GM21717 (cell line): ENCODE measurements around the gene TMEM235.

Source experiments
- ATAC-seq: cut with Tn5 transposase; IDR thresholded peaks from one replicate; pipeline ENCODE4 v1.9.1; 2021; ENCODE audit warnings: mild to moderate bottlenecking, moderate library complexity; ENCODE audit not compliant: unreplicated experiment

The TMEM235 gene

DNA sequence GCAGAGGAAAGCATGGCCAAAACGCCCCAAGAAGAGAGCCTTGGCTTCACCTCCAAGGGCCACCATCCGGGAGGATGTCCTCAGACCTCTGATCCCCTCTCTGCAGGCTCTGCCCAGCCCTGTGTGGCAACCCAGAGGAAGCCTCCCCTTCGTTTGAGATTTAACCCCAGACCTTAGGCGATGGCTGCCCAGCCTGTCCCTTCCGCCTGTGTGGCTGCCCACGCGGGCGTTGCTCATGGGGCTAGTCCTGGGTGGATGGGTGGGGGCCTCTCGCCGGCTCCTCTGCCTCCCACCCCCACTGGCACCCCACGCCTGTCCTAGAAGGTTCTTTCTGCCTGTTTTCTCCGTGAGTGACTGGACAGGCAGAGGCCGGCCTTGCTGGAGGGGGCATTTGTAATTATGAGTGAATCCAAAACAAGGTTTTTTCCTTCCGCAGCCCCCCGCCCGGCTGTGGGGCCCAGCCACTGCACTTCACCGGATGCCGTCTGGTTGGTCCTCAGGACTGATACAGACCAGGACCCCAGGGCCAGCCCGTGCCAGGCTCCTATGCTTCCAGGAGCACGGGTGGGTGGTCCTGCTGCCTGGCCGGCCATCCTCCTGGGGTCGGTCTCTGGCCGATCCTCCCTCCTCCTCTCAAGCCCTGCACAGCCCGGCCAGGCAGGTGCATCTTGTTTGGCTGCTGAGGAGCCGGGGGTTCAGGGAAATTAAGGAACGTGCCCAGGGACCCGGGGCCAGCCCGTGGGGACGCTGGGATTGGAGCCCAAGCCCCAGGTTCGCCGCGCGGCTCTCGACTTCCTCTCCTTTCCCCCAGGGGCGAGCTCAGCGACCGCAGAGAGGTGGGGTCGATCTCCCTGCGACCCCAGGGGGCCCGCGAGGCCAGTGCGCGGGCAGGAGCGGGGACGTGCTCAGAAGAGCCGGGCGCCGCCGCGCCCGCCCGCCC lies at the start of gene TMEM235:
Gene TMEM235 (plus strand): TSS at position 636 of the 940 bp plus-strand sequence. CDS start 393 bp downstream, outside the sequence.
- ATAC-seq: no peak

DNA sequence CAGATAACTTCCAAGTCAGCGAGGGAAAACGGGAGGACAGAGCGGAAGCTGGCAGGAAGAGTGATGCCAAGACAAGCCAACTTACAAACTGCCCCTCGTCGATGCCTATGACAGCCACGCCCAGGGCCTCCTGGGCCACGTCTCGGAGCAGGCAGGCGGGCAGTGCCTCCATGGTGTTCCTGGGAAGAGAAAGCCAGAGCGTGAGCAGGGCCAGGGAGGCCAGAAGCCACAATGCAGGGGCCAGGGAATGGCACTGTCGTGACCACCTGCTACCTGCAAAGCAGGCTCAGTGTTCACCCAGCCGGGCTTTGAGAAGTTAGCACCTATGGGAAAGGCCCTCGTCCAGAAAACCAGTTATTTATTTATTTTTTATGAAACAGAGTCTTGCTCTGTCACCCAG lies 48.9 kb upstream of the TMEM235 start:
- ATAC-seq: no peak

DNA sequence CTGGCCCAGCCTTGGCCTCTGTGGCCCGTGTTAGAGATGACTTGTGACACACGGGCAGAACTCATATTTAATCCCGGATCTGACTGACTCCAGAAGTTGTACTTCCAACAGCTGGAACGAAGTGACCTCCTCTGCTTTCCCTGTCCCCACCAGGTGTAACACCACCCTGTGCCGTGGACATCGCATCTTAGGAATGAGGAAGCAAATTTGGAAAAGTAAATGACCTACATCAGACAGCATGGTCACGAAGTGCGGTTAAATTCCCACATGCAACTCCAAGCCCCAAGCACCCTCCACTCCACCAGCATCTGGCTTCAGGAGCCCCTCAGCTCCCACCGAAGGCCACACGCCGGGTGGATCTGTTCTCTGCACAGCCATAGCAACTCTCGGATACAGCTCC lies 47.5 kb upstream of the TMEM235 start:
- ATAC-seq: no peak

DNA sequence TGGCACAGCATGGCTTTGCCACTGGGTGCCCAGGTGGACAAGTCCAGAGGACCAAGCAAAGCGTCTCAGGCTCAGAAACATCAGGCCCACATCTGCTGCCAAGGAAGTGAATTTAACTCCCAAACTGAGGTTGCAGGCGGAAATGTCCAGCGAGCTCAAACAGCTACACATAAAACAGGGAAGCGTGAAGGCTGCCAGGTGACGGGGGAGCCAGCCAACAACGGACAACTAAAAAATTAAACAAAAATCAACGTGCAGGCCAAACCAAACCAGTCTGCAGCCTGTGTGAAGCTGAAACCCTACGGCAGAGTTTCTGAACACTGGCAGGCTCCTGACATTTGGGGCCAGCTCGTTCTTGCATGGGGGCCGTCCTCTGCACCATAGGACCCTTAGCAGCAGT lies 47.1 kb upstream of the TMEM235 start:
- no peak for ATAC-seq

DNA sequence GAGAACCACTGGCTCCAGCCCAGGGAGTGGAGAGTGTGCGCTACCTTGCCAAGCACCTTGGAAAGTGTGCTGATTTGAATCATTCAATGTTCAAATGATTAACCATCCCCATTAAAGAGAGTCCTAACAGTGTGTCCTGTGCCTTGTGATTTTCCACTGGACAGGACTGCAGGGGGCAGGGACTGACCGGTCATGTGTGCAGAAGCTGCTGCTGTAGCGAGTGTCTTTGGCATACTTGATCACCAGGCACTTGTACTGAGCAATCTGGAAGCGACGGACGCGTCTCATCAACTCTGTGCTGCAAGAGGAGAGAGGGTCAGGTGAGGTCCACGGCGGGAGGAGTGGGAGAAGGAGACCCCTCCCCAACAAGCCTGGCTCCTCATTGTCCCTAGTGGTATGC lies 46.6 kb upstream of the TMEM235 start:
- ATAC-seq: no peak

DNA sequence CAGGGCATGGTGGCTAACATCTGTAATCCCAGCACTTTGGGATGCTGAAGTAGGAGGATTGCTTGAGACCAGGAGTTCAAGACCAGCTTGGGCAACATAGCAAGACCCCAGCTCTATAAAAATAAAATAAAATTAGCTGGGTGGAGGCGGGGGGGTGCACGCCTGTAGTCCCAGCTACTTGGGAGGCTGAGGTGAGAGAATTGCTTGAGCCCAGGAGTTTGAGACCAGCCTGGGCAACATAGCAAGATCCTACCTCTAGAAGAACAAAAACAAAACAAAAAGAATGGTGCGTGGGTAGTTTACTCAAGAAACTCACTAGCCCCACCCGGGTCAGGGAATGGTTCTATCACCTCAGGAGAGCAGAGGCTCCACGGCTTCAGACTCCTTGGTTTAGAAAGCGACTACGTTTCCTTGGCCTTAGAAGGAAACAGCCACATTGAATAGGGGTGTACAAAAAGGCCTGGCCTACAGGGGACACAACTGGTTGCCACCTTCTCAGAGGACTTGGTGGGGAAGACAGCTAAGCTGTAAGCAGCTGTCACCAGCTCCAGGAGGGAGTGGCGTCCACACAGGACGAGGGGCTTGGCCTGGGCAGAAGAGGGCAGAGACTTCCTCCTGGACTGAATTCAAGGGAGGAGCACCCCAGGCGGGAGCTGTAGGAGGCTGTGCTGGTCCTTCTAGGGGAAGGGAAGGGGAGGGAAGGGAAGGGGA lies 45.3 kb upstream of the TMEM235 start:
- no peak for ATAC-seq

DNA sequence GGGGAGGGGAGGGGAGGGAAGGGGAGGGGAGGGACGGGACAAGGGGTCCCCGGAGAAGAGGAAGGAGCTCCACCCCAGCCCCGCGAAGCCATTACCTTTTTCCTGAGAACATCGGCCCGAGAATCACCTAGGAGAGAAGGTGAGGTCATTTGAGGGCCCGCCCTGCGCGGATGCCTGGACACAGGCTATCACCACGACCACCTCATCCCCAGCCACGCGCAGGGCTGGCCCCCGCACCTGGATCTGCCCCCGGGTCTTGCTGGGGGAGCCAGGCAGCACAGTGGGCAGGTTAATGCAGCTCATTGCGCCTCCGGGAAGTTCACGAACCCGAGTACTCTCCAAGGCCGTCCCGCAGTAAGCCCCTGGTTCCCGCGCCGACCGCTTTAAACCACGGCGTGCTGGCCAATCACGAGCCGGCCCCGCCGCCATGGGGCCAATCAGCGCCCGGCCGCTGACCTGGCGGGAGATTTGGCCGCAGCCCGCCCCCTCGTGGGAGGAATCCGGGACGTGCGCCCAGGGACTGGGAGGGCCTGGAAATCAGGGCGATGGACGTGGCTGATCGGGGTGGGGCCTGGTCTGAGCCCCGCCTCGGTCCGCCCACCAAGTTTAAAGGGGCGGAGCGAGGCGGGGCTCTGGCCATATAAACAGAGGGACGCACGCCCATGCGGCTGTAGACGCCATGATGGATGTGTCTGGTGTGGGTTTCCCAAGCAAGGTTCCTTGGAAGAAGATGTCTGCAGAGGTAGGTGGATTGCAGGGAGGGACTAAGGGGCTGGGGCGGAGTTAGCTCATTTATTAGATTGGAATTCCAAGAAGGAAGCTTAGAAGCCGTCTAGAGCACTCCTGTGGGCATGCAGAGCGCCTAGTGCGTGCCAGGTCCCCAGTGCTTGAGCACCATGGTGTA lies 44.5 kb upstream of the TMEM235 start, which contains the start of the genes AFMID and TK1:
Gene AFMID (plus strand): TSS at position 671 of the 904 bp plus-strand sequence. CDS start 9 bp downstream, at position 680.
Gene TK1 (minus strand): TSS at position 361 of the 904 bp plus-strand sequence. CDS start 58 bp downstream, at position 303.
- peak; percentile 72 for ATAC-seq

DNA sequence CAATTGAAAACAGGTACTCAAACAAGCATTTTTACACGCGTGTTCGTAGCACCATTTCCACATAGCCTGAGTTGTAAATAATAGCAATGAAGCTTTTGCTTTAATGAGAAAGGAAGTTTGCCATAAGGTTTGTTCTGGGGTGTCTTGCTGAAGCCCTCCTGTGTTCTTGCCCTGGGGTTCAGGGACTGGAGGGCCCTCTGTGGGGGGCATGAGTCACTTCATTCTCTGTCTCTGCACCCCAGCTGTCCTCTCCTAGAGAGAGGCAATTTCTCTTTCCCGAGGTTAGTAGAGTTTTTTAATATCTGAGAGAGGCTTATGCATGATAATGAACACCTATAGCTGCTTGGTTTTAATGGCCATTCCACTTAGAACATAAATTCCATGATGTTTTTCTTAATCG lies 34.7 kb upstream of the TMEM235 start:
- no peak for ATAC-seq

DNA sequence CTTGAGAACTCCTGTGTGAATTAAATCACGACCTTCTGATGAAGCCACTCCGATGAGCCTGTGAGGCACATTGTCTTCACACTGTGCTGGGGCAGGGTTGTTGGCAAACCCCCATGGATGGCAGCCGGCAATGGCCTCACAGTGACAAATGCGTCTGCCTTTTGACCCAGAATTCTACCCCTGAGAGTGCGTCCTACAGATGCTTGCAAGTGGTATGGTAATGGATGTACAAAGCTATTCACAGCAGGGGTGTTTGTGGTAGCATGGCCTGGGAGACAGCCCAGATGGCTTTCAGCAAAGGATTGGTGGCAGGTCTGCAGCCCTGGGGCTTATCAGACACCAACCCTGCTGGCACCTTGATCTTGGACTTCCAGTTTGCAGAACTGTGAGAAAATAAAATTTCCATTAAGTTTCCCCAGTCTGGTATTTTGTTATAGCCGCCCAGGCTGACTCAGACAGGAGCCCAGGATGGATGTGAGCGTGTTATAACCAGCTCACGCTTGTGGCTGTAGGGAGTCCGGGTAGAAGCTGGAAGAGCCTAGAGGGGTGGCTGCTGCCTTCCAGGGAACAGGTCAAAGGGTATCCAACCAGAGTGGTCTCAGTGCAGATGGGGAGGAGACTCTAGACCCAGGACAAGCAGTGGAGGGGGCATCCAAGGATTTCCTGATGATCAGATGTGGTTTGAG lies 34.1 kb upstream of the TMEM235 start:
- ATAC-seq: no peak

DNA sequence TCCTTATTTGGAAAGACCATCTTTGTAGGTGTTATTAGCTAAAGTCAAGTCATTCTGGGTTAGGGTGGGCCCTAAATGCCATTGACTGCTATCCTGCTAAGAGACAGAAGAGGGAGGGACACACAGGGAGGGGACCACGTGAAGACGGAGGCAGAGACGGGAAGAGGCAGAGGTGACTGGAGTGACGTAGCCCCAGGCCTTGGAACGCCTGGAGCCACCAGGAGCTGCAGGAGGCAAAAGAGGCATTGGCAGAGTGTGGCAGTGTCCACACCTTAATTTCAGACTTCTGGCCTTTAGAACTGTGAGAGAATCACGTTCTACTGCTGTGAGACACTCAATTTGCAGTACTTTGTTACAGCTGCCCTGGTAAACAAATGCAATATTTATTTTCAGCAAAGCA lies 31.0 kb upstream of the TMEM235 start:
- ATAC-seq: no peak

DNA sequence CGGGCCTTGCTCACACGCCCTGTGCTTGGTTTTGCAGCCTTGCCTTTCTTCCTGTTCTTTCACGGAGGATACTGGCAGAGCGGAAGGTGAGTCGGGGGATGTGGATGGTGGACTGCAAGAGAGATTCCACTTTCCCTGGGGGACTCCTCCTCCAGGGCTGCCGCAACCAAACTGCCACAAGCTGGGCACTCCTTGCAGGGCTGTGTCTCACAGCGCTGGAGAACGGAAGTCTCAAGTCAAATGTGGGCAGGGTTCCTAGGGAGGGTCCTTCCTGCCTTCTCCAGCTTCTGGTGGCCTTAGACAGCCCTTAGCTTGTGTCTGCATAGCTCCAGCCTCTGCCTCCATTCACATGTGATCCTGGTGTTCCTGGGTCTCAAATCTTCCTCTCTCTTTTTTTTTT lies 28.8 kb upstream of the TMEM235 start:
- ATAC-seq: no peak

DNA sequence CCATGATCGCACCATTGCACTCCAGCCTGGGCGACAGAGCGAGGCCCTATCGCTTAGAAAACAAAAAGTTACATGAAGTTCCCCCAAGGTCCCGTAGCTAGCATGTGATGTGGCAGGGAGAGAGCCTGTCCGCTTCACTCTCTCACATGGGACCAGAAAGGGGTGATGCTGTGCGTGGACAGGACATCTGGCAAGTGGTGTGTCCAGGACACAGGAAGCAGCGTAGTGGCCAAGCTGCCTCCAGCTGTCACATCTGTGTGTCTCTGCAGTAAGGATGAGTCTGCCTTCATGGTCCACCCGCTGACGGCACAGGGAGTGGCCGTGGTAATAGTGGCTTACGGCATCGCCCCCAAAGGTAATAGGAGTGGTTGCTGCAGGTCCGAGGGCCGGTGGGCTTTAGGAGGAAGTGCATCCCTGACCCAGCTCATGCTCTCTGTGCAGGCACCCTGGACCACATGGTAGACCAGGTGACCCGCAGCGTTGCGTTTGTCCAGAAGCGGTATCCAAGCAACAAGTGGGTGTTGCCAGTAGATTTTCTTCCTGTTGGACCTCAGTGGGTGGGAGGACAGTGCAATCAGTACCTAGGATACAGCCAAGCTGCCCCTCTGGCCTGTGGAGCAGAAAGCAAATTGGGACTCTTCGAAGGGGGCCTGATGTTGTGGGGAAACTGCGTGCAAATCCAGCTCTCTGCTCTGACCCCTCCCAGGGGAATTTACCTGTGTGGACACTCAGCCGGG lies 26.9 kb upstream of the TMEM235 start:
- ATAC-seq: no peak

DNA sequence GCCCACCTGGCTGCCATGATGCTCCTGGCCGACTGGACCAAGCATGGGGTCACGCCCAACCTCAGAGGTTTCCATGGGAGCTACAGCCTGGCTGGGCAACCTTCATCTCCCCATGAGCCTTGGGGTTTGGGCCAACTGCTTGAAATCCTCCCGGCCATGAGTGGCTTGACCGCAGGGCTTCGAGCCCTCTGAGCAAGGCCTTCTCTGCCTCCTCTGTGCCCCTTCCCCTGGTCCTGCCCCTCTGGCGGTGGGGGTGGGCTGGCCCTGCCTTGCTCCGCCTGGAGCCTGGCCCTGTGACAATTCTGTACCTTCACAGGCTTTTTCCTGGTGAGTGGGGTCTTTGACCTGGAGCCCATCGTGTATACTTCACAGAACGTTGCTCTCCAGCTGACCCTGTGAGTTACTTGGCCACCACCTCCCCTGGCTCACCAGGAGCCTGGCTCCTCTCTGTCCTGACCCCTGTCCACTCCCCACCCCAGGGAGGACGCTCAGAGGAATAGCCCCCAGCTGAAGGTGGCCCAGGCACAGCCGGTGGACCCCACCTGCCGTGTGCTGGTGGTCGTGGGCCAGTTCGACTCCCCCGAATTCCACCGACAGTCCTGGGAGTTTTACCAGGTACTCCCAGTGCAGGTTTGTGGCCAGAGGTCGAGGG lies 26.2 kb upstream of the TMEM235 start:
- no peak for ATAC-seq

DNA sequence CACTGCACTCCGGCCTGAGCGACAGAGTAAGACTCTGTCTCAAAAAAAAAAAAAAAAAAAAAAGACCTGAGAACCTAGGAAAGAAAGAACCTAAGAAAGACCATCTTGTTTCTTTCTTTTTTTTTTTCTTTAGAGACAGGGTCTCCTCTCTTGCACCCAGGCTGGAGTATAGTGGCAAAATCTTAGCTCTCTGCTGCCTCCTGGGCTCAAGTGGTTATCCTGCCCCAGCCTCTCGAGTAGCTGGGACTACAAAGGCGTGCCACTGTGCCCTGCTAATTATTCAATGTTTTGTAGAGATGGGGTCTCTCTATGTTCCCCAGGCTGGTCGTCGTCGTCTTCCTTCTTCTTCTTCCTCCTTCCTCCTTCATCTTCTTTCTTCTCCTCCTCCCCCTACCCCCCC lies 25.1 kb upstream of the TMEM235 start:
- ATAC-seq: no peak

DNA sequence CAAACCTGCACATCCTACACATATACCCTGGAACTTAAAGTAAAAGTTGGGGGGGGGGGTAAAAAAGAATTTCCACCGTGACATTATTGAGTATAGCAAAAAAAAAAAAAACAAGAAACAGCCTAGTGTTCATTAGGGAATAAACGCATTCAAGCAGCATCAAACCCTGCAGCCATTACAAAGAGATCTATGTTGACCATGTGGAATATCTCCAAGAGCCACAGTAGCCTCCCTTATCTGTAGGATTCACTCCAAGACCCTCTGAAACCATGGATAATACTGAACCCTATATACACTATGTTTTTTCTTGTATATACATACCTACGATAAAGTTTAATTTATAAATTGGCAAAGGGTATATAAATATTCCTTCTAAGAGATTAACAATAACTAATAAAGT lies 22.9 kb upstream of the TMEM235 start:
- ATAC-seq: no peak

DNA sequence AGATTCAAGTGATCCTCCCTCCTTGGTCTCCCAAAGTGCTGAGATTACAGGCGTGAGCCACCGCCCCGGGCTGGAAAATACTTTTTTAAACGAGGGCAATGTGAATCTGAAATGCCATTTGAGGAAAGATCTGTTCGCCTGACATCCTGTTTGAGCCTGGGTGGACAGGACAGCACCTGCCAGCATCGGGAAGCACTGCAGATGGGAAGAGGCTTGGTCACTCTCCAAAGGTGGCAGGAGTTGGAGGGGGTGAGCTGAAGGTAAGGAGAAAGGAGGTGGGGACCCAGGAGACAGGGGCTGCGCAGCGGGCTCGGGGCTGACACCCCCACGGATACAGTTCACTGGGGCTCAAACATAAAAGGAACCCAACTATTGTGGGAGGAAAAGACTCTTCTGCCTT lies 21.3 kb upstream of the TMEM235 start:
- ATAC-seq: no peak

DNA sequence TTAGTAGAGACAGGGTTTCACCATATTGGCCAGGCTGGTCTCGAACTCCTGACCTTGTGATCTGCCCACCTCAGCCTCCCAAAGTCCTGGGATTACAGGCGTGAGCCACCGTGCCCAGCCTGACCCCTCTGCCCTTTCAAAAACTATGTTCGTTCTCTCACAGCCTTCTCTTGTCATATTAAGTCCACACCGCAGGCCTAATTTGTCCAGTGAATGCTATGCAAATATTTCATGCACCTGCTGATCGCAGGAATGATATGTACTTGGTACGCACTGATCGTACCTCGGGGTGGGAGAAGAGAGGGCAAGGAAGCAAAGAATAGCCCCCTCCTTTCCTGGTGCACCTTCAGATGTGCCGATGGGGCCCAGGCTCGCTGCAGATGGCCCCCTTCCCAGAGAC lies 20.4 kb upstream of the TMEM235 start:
- no peak for ATAC-seq

DNA sequence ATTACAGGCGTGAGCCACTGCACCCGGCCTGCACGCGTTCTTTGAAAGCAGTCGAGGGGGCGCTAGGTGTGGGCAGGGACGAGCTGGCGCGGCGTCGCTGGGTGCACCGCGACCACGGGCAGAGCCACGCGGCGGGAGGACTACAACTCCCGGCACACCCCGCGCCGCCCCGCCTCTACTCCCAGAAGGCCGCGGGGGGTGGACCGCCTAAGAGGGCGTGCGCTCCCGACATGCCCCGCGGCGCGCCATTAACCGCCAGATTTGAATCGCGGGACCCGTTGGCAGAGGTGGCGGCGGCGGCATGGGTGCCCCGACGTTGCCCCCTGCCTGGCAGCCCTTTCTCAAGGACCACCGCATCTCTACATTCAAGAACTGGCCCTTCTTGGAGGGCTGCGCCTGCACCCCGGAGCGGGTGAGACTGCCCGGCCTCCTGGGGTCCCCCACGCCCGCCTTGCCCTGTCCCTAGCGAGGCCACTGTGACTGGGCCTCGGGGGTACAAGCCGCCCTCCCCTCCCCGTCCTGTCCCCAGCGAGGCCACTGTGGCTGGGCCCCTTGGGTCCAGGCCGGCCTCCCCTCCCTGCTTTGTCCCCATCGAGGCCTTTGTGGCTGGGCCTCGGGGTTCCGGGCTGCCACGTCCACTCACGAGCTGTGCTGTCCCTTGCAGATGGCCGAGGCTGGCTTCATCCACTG lies 17.3 kb upstream of the TMEM235 start, which contains the start of gene BIRC5:
Gene BIRC5 (plus strand): TSS at position 238 of the 690 bp plus-strand sequence. CDS start 64 bp downstream, at position 302.
- ATAC-seq: no peak
